Activated T-helper 17 cell treated with anti-CD3 and anti-CD28 coated beads, Interleukin-2, amount 50 U/mL, for 72 hours (primary cell): Measurements from ENCODE around the gene FBH1. TPM values are rescaled to one million over a fixed set of nuclear protein-coding genes. Genes with fewer than 3 reads are reported as not detected.

Source experiments
- ATAC-seq: fragments of 150-1000 bp; cut with Tn5 transposase; replicated peaks from 2 replicates; pipeline ENCODE4 v1.10.0; 2021; ENCODE audit warnings: mild to moderate bottlenecking, moderate library complexity
- H3K27ac Mint-ChIP-seq: one replicate; pipeline ENCODE4 v1.8.0; 2022; ENCODE audit warnings: mixed read lengths
- H3K27me3 Mint-ChIP-seq: one replicate; pipeline ENCODE4 v1.8.0; 2022; ENCODE audit warnings: mixed read lengths
- H3K36me3 Mint-ChIP-seq: one replicate; pipeline ENCODE4 v1.8.0; 2022; ENCODE audit warnings: low read depth, mild to moderate bottlenecking, mixed read lengths
- H3K4me1 Mint-ChIP-seq: one replicate; pipeline ENCODE4 v1.8.0; 2022; ENCODE audit warnings: mixed read lengths
- H3K4me3 Mint-ChIP-seq: one replicate; pipeline ENCODE4 v1.8.0; 2022; ENCODE audit warnings: mild to moderate bottlenecking, mixed read lengths
- H3K9me3 Mint-ChIP-seq: one replicate; pipeline ENCODE4 v1.8.0; 2022; ENCODE audit warnings: mixed read lengths
- total RNA-seq, 2 donors: library from RNA; stranded (reverse); gene quantifications; one replicate each; pipeline ENCODE4 v1.2.3, GENCODE V29; 2022

Gene FBH1
- total RNA-seq, 2 donors from 2014 or later = 55.9 to 62.0 TPM

DNA sequence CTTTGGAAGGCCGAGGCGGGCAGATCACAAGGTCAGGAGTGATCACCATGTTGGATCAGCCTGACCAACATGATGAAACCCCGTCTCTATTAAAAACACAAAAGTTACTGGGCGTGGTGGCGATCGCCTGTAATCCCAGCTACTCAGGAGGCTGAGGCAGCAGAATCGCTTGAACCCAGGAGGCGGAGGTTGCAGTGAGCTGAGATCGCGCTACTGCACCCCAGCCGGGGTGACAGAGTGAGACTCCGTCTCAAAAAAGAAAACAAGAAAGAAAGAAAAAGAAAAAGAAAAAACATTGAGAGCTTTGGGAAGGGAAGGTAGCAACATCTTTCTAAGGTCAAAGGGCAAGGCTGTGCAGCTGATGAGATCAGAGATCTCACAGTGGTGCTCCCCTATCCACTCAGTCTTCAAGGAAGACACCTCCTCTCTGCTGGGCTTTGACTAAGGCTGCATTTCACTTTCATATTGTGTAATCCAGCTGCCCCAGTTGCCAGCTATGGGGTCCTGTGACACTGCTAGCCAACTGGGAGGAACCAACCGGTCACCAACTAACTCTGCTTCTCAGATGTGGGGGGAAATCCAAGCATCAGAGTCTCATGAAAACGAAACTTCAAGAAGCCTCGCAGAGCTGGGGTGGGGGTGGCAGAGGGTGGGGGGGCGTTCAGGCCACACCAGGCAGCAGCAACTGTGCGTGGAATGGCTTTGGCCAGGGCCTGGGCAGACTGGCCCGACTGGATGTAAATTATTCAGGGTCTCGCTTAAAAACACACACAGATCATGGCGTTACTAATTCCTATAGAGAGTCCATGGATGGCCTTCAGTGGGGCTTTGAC, 85.8 kb downstream of the FBH1 start:
- peak; percentile 80 for ATAC-seq
- Mint-ChIP-seq H3K27ac (peak overlapping the region; percentile 93), H3K36me3 (peaks cover 34% of the 10 kb centered on the region), H3K4me1 (peaks cover 34% of the 10 kb centered on the region), H3K4me3 (peak overlapping the region; percentile 96), H3K9me3 (no peaks in the 10 kb centered on the region), H3K27me3 (no peaks in the 10 kb centered on the region)

DNA sequence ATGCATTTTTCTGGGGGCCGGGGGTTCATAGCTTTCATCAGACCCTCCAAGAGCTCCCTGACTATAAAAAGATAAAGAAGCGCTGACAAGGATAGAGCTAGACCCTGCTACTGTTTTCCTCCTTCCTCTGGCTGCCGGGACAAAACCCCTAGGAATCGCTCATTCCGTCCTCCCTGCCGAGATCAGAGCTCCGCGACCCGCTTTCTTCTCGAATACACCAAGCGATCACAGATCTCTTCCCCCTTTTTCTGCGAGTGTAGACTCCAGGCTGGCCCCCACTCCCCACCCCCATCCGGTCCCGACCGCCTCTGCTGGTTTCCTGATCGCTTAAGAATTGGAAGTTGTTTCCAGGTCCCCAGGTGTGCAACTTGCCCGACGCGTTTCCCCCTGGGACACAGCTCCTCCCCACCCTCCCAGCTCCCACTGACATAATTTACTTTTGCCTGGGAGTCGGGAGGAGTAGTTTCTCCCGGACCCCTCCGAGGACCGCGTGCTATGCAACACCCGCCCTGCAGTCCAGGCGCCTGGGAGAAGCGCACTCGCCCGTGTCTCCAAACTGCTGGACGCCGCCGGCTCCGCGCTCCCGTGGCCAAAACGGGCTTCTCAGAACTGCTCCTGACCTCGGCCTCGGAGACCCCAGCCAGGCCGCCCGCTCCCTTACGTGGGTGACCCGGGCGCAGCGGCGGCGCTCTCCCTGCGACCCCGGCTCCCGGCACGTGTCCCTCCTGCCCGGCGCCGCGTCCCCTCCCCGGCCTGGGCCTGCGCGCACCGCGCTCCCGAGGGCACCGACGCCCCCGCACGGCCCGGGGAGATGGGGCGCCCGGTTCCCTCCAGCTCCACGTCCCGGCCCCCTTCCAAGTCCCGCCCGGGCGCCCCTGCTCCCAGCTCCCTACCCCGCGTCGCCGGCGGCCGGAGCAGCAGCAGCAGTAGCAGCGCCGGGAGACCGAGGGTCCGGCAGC, 86.7 kb downstream of the FBH1 start:
- H3K4me3 Mint-ChIP-seq = peak overlapping the region; percentile 96
- ATAC-seq = peak; percentile 4

DNA sequence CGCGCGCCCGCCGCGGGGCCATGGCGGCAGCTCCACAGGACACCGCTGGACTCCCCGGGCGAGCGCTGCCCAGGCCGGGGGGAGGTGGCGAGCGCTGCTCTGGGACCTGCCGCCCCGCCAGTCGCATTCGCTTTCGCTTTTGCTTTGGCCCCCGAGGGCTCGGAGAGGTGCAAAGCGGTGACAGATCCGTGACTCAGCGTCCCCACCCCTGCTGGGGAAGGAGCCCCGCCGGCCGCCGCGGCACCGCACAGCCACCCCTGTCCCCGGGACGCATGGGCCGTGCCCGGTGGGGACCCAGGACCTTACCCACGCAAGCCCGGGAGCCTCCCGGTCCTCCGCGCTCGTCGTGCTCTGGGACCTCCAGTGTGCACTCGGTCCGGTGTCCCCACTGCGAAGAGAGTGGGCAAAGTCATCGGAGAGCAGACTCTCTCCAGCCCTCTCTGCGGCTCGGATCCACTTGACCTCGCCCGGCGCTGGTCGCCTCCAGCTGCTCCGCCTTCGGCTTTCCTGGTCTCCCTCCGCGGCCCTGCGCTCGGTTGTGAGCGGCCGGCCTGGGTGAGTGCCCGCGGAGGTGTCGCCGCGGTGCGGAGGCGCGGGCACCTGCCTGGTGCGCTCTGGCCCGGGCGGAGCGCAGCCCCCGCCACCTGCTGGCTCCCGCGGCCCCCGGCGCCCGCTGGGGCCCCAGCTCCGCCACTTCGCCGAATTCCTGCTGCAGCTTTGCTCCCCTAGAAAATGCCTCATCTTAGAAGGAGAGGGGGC, 87.6 kb downstream of the FBH1 start, which contains the start of gene IL15RA:
Gene IL15RA, minus strand, starts transcription at position 73 of the 759 bp plus-strand sequence. Its CDS starts 51 bp downstream, at position 22.
- Mint-ChIP-seq H3K4me1 (peaks cover 19% of the 10 kb centered on the region), H3K4me3 (peak within 1 kb of the TSS; percentile 96), H3K27ac (peak within 1 kb of the TSS; percentile 93), H3K36me3 (peaks cover 34% of the 10 kb centered on the region), H3K27me3 (no peaks in the 10 kb centered on the region), H3K9me3 (no peaks in the 10 kb centered on the region)
- peak; percentile 77 for ATAC-seq

More for the DNA sequence above, 86.7 kb downstream of the FBH1 start:
- Mint-ChIP-seq H3K36me3 (peaks cover 34% of the 10 kb centered on the region), H3K27ac (peak overlapping the region; percentile 93), H3K4me1 (peaks cover 24% of the 10 kb centered on the region), H3K9me3 (no peaks in the 10 kb centered on the region), H3K27me3 (no peaks in the 10 kb centered on the region)

DNA sequence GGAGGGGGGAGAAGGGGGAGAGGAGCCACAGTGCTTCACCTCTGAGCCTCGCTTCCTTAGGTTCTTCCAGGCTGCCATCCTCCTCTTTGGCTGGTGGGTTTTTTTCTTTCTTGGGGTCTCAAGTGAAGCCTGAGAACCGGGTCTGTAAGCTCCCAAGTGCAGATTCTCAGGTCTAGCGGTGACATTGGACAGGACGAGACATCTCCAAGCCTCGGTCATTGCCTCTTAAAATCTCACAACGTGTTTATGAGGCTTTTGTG, 88.1 kb downstream of the FBH1 start:
- Mint-ChIP-seq H3K36me3 (peaks cover 29% of the 10 kb centered on the region), H3K4me3 (peak overlapping the region; percentile 85), H3K27me3 (no peaks in the 10 kb centered on the region), H3K9me3 (no peaks in the 10 kb centered on the region), H3K27ac (peak overlapping the region; percentile 75), H3K4me1 (peaks cover 14% of the 10 kb centered on the region)
- no peak for ATAC-seq

DNA sequence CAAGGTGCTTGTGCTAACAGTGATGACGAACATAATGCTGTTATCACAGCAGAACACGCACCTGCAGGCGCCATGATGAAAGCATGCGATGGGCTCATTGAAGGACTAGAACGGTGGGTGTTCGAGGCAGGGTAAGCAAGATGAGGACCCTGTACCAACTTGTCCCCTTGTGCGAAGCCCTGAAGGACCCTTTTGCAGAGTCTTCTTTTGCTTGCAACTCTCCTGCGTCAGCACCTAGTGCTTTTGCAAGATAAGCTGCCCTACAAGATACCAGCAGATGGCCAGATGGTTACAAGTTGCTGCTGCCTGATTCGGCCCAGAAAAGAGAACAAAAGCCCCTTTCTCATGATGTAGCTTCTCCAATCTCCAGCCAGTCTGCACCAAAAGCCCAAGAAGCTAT, 91.5 kb downstream of the FBH1 start:
- Mint-ChIP-seq H3K36me3 (peaks cover under 1% of the 10 kb centered on the region), H3K27ac (no peak overlapping the region), H3K27me3 (peaks cover 4% of the 10 kb centered on the region), H3K4me3 (no peak overlapping the region), H3K9me3 (no peaks in the 10 kb centered on the region), H3K4me1 (peaks cover 5% of the 10 kb centered on the region)
- ATAC-seq = no peak

DNA sequence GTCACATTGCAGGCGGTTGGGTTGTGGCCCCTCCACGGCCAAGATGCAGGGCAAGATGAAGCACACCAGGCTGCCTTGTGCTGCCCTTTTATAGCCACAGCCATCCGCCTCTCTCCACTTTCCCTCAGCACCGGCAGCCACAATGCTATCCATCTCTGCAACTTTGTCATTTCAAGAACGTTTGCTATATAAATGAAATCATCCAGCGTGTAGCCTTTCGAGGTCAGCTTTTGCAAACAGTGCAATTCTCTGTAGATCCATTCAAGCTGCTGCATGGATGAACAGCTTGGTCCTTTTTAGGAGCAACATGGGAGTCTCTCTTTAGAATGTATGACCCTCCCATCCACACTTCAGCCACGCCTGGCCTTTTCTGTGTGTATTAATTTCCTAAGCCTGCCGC, 93.7 kb downstream of the FBH1 start:
- no peak overlapping the region for H3K4me3 Mint-ChIP-seq
- H3K9me3 Mint-ChIP-seq = no peaks in the 10 kb centered on the region
- peaks cover 4% of the 10 kb centered on the region for H3K27me3 Mint-ChIP-seq
- peaks cover 16% of the 10 kb centered on the region for H3K4me1 Mint-ChIP-seq
- no peak overlapping the region for H3K27ac Mint-ChIP-seq
- ATAC-seq = no peak
- H3K36me3 Mint-ChIP-seq = no peaks in the 10 kb centered on the region

DNA sequence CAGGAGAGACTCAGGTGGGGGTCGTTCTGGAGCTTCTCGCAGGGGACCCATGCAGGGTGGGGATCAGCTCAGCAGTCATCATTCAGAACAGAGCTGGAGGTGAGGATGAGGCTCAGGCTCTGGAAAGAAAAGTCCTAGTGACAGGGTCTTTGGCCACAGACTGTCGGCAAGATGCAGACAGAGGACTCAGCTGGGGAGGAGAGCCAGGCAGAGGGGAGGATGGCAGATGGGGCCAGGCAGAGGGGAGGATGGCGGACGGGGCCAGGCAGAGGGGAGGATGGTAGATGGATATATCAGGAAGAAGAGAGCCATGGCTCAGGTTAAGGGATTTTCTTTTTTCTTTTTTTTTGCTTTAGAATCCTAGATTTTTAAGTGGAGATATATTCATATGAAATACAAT, 95.0 kb downstream of the FBH1 start:
- Mint-ChIP-seq H3K27ac (no peak overlapping the region), H3K36me3 (no peaks in the 10 kb centered on the region), H3K27me3 (peaks cover 4% of the 10 kb centered on the region), H3K9me3 (no peaks in the 10 kb centered on the region), H3K4me3 (no peak overlapping the region), H3K4me1 (peaks cover 16% of the 10 kb centered on the region)
- ATAC-seq = no peak

Other genes starting within 250 kb of the FBH1 start
- 1 to 10 TPM; 3.5 to 6.8 TPM for gene ASB13, start 223.6 kb upstream of the FBH1 start, total RNA-seq
- gene TASOR2, start 205.4 kb upstream of the FBH1 start, total RNA-seq = 10 to 100 TPM; 48.9 to 51.6 TPM
- 100 to 1,000 TPM; 190 to 266 TPM for gene GDI2, start 76.8 kb upstream of the FBH1 start, total RNA-seq
- gene ANKRD16, start 350 bp upstream of the FBH1 start, total RNA-seq = 1 to 10 TPM; 4.6 to 6.8 TPM
- 10 to 100 TPM; 25.5 to 28.2 TPM for gene IL15RA, start 87.3 kb downstream of the FBH1 start, total RNA-seq
- gene IL2RA, start 172.1 kb downstream of the FBH1 start, total RNA-seq = 1,000 to 10,000 TPM; 1,342 to 1,348 TPM
- gene RBM17, start 198.8 kb downstream of the FBH1 start, total RNA-seq = 100 to 1,000 TPM; 157 to 253 TPM